ENCODE measurements around the gene TANGO6. TPM values are rescaled to one million over a fixed set of nuclear protein-coding genes. Genes with fewer than 3 reads are reported as not detected.
A peak's percentile ranks its signal among the peaks of the same experiment; 100 is the strongest.

The TANGO6 gene
- total RNA-seq, 1 donor from 2014 or later = 12.8 TPM

- no peak overlapping the region for H3K9ac ChIP-seq
- no peaks in the 10 kb centered on the region for H3K9me3 ChIP-seq (ENCODE audit: low read depth)
- H3K36me3 Mint-ChIP-seq = no peaks in the 10 kb centered on the region
- peaks cover 3% of the 10 kb centered on the region for H4K20me1 ChIP-seq (ENCODE audit: low read depth)
- H3K27ac ChIP-seq = no peak overlapping the region
- H3K36me3 ChIP-seq = no peaks in the 10 kb centered on the region
- peaks cover 22% of the 10 kb centered on the region for H3K4me1 ChIP-seq
- no peak overlapping the region for H2AFZ ChIP-seq (replicated peaks)
- no peak overlapping the region for H3K4me3 Mint-ChIP-seq
- peaks cover 29% of the 10 kb centered on the region for H3K4me1 Mint-ChIP-seq
- TF ChIP-seq EZH2phosphoT487 (IDR thresholded peaks at IDR 0.05) (no peak), CTCF (IDR thresholded peaks at IDR 0.05) (no peak), EZH2 (IDR thresholded peaks at IDR 0.05) (no peak)
- no peaks in the 10 kb centered on the region for H3K79me2 ChIP-seq (ENCODE audit: low read depth)
- no peak overlapping the region for H3K4me2 ChIP-seq
- H3K9me3 Mint-ChIP-seq = no peaks in the 10 kb centered on the region
- H3K27ac Mint-ChIP-seq = no peak overlapping the region
- H3F3A ChIP-seq (ENCODE audit: low read depth) = peaks cover 30% of the 10 kb centered on the region
- no peak for DNase-seq (ENCODE audit: low spot score)
- peaks cover 6% of the 10 kb centered on the region for H3K27me3 Mint-ChIP-seq (ENCODE audit: insufficient read depth, low read depth)
- peaks cover 17% of the 10 kb centered on the region for H3K27me3 ChIP-seq
- no peak overlapping the region for H3K4me3 ChIP-seq
These were observed 233.9 kb downstream of the TANGO6 start for GRCh38 chr16:69077251-69077650.

- no peaks in the 10 kb centered on the region for H3K9me3 ChIP-seq (ENCODE audit: low read depth)
- DNase-seq (ENCODE audit: low spot score) = peak; percentile 42
- H3K4me3 ChIP-seq = no peak overlapping the region
- H3K27ac ChIP-seq = no peak overlapping the region
- Mint-ChIP-seq H3K4me3 (no peak overlapping the region), H3K36me3 (no peaks in the 10 kb centered on the region), H3K4me1 (peaks cover 21% of the 10 kb centered on the region), H3K27ac (peak overlapping the region; percentile 14), H3K27me3 (ENCODE audit: insufficient read depth, low read depth) (peaks cover 5% of the 10 kb centered on the region), H3K9me3 (no peaks in the 10 kb centered on the region)
- H3K4me1 ChIP-seq = peaks cover 14% of the 10 kb centered on the region
- peaks cover 9% of the 10 kb centered on the region for H3K27me3 ChIP-seq
- TF ChIP-seq EZH2 (IDR thresholded peaks at IDR 0.05) = no peak
- no peak for TF ChIP-seq CTCF (IDR thresholded peaks at IDR 0.05)
- no peak for TF ChIP-seq EZH2phosphoT487 (IDR thresholded peaks at IDR 0.05)
- no peak overlapping the region for H2AFZ ChIP-seq (replicated peaks)
- H3K4me2 ChIP-seq = no peak overlapping the region
- H3K36me3 ChIP-seq = no peaks in the 10 kb centered on the region
- H3F3A ChIP-seq (ENCODE audit: low read depth) = peaks cover 25% of the 10 kb centered on the region
- no peaks in the 10 kb centered on the region for H4K20me1 ChIP-seq (ENCODE audit: low read depth)
- H3K79me2 ChIP-seq (ENCODE audit: low read depth) = no peaks in the 10 kb centered on the region
- no peak overlapping the region for H3K9ac ChIP-seq
These were observed 234.7 kb downstream of the TANGO6 start for GRCh38 chr16:69078073-69078472.

- no peak overlapping the region for H2AFZ ChIP-seq (replicated peaks)
- H3K27ac ChIP-seq = no peak overlapping the region
- no peaks in the 10 kb centered on the region for H3K36me3 ChIP-seq
- Mint-ChIP-seq H3K36me3 (peaks cover 4% of the 10 kb centered on the region), H3K27ac (no peak overlapping the region), H3K27me3 (ENCODE audit: insufficient read depth, low read depth) (peaks cover 5% of the 10 kb centered on the region), H3K9me3 (no peaks in the 10 kb centered on the region), H3K4me1 (peaks cover 20% of the 10 kb centered on the region), H3K4me3 (no peak overlapping the region)
- no peaks in the 10 kb centered on the region for H3K9me3 ChIP-seq (ENCODE audit: low read depth)
- H4K20me1 ChIP-seq (ENCODE audit: low read depth) = no peaks in the 10 kb centered on the region
- H3K27me3 ChIP-seq = no peaks in the 10 kb centered on the region
- no peak overlapping the region for H3K9ac ChIP-seq
- TF ChIP-seq CTCF (IDR thresholded peaks at IDR 0.05) (no peak), EZH2 (IDR thresholded peaks at IDR 0.05) (no peak), EZH2phosphoT487 (IDR thresholded peaks at IDR 0.05) (no peak)
- H3F3A ChIP-seq (ENCODE audit: low read depth) = peaks cover 38% of the 10 kb centered on the region
- no peak for DNase-seq (ENCODE audit: low spot score)
- no peak overlapping the region for H3K4me2 ChIP-seq
- no peak overlapping the region for H3K4me3 ChIP-seq
- H3K4me1 ChIP-seq = peaks cover 24% of the 10 kb centered on the region
- H3K79me2 ChIP-seq (ENCODE audit: low read depth) = no peaks in the 10 kb centered on the region
These were observed 236.4 kb downstream of the TANGO6 start for GRCh38 chr16:69079697-69080096.
